Fibroblast of lung (primary cell): Measurements from ENCODE around the gene APOBEC2.

Experiments
- CTCF ChIP-seq, 2 donors: IDR thresholded peaks in 1 of 2; conservative IDR thresholded peaks in 1 of 2; 1 replicate in 1 of 2; 2 replicates in 1 of 2; pipeline ENCODE4 v1.5.1; 2011 to 2012; ENCODE audit warnings: low read length in 2 of 2, control low read depth in 1 of 2, inconsistent platforms in 1 of 2, low read depth in 1 of 2, mild to moderate bottlenecking in 1 of 2
- EZH2 ChIP-seq: IDR thresholded peaks from 2 replicates; pipeline ENCODE4 v1.5.1; 2012; ENCODE audit warnings: low read length, control low read depth, mild to moderate bottlenecking; ENCODE audit errors: missing control alignments

- no peak for TF ChIP-seq CTCF (conservative IDR thresholded peaks at IDR 0.05 in 1 of 2, IDR thresholded peaks at IDR 0.05 in 1 of 2; ENCODE audit: low read depth in 1 of 2, low read length in 2 of 2)
- no peak for TF ChIP-seq EZH2
Measured at GRCh38 chr6:41021832-41022231, 31.2 kb upstream of the APOBEC2 start.
